HG02970 (cell line): ENCODE data around the gene MARCKS.
A peak's percentile ranks its signal among the peaks of the same experiment; 100 is the strongest.

Experiments used
- ATAC-seq: cut with Tn5 transposase; IDR thresholded peaks from one replicate; pipeline ENCODE4 v1.9.1; 2021; ENCODE audit warnings: mild to moderate bottlenecking, moderate library complexity, moderate number of reproducible peaks; ENCODE audit not compliant: unreplicated experiment, low FRiP score

Gene MARCKS, protein sequence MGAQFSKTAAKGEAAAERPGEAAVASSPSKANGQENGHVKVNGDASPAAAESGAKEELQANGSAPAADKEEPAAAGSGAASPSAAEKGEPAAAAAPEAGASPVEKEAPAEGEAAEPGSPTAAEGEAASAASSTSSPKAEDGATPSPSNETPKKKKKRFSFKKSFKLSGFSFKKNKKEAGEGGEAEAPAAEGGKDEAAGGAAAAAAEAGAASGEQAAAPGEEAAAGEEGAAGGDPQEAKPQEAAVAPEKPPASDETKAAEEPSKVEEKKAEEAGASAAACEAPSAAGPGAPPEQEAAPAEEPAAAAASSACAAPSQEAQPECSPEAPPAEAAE

DNA sequence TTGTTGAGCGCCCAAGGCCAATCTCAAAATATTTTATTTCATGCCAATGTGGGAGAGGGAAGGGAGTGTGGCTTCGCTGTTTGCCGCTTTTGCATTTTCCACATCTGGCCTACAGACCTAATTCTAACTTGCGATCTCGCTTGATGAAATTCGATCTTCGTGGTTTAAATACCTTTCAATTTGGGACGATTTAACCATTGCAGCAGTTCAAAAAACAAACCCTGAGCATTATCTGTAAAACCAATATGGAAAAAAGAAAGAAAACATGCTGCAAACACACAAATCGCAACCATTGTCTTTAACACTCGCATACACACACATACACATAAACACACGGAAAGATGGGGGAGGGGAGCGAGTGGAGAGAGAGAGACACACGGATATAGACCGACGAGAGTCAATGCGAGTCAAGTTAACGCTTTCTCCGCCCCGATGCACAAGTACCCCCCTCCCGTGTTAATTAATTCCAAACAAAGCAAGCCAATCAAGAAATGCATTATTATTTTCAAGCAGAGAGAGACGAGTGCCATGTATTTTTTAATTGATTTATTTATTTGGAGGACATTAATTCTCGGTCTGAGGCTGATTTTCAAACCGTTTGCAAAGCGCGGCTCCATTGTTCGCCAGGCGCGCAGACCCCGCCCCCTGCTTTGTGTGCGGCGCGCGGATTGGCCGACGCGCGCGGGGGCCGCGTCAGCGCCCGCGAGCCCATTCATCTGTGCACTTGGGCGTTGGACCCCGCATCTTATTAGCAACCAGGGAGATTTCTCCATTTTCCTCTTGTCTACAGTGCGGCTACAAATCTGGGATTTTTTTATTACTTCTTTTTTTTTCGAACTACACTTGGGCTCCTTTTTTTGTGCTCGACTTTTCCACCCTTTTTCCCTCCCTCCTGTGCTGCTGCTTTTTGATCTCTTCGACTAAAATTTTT, at the start of gene MARCKS:
Gene MARCKS, plus strand, starts transcription at position 721 of the 931 bp plus-strand sequence. CDS start 401 bp downstream, outside the sequence.
- peak; percentile 29 for ATAC-seq

DNA sequence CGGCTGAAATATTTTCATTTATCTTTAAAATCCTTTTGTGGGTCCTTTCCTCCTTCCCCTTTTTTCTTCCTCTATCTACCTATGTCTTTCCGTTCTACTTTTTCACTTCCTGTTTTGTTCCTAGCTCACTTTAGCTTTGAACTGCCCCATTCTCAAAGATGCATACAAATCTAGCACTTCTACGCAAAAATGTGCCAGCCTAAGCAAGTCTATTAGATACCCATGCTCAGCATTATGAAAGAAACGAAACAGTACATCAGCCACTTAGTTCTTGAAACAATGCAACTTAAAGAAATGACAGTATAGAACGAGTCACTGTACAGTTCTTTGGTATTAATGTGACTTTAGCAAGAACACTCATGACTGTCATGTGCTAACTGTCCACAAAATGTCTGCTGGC, 47.3 kb upstream of the MARCKS start:
- peak; percentile 40 for ATAC-seq

DNA sequence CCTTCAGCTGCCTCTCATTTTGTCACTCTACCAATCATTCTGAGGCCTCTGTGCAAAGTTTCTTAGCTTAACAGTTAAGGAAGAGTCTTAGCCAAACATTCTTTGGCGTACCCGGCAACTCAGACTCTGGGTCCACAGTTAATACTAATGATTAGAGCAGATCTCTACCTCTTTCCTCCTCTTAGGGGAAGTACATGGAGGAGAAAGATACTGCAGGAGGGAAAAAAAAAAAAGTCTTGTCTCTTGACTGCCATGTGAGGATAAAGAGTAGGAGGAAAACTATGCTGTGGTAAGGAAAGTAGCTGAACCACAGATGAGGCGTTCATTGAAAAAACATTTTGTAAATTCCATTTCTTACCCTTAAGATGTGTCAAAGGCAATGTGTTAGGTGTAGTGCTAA, 44.0 kb upstream of the MARCKS start:
- no peak for ATAC-seq

DNA sequence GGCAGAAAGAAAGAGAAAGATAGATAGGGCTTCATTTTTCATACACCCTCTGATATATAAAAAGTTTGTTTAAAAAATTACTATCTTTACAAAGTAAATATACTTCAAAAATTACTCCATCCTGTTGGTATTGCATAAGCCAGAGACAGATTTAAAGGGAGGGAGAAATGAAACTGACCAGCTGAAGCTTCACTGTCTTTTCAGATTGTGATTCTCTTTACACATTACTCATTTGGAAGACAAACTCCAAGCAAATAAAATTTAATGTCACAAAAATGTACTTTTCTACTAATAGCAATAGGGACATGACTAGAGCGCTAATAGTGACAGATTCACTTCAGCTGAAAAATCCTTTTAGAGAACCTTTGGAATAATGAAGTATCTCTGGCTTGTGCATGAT, 38.6 kb upstream of the MARCKS start:
- ATAC-seq = no peak

DNA sequence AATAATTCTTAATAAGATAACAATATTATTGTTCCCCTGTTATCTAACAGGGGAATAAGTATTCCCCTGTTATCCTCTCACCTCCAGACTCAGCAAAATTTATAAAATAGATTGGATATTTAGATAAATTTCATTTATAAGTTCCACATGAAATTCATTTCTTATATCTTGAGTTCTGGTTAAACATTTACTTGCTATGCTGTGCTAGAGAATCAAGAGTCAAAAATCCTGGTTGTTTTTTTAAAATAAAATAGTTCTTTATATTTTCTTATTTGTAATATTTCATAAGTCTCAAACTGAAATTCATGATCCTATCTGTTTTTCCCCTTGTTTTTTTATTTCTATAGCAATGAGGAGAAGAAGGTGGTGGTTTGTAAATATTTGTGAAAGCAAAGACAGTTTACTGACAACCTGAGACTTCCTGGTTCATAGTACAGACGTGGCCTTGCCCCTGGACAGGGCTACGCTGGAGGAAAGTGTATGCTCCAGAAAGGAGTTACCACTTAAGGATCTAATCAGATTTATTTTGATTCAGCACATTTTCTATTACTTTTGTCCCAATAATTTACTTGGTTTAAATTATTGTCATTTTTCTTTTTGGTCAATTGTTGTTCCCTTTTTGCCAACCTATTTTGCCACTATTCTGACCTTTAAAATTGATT, 37.8 kb upstream of the MARCKS start:
- no peak for ATAC-seq

DNA sequence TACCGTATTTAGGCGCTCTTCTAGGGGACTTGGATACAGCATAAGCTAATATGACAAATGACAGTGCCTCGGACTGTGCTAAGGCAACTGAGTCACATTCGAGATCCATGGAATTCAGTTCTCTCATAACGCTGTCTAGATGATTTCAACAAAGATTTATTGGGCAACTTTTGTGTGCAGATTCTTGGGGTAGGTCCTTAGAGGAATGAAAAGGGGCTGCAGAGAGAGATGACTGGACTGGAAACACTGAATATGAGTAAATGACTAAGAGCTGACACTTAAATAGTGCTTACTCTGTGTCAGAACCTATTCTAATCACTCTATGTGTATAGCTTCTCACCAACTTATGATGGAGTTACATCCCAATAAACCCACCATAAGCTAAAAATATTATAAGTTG, 36.4 kb upstream of the MARCKS start:
- no peak for ATAC-seq

DNA sequence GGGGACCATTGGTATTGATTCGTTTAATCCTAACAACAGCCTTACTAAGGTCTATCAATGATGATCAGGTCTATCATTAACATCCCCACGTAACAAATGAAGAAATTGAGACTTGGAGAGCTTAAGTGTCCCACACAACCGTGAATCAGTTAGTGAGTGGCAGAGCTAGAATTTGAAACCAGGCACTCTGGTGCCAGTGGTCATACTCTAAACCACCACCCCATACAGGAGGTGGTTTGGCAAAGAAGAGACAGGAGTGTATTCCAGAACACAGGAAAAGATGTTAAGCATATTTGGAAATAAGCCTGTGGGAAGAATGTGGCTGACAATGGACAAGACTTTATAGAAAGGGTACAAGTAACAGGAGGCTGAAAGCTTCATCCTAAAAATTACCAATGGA, 35.7 kb upstream of the MARCKS start:
- no peak for ATAC-seq

DNA sequence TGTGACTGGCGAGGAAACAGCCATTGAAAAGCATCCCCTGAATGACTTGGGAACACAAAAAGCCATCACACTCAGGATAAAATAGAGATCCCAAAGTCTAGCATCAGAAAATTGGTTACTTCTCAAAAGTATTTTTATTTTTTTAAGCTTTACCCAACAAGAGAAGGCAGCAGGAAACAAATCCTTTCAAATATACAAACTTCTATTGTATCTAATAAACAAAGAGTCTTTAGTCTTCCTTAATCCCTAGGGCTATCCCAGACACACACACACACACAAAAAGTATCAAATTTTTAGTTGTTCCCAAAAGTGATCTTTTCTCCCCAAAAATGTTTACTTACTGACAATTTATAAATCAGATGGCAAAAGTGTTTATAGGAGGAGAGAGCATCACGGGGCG, 33.2 kb upstream of the MARCKS start:
- no peak for ATAC-seq

DNA sequence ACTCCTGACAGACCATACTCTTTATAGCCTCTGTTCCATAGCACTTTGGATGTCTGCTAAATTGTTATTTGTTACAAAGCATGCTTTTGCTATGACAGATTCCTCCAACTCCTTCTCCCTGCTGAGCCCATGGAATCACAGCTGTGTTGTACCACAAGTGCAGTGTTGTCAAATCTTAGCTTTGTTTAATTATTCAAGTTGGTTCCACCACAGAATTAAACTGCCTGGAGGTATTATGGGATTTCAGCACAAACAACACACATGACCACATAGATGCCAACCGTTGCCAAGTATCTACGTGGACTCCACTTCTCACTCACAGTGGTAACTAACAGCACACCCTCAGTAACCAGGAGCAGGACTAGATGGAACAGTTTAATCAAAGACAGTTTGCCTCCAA, 32.7 kb upstream of the MARCKS start:
- no peak for ATAC-seq

DNA sequence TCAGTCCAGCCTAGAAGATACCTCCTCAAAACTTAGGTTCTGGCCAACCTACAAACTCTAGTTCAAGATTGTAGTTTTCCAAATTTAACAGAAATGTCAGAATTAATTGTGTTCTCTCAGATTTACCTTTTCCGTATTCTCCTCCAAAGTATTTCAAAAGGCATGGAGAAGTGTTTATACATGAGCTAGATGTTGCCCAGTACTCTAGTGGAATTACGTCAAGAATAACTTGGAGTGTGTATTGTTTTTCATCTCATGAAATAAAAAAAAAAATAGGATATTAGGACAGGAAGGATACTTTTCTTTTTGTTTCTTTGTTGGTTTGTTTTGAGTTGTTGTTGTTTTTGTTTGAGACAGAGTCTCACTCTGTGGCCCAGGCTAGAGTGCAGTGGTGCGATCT, 32.3 kb upstream of the MARCKS start:
- no peak for ATAC-seq

DNA sequence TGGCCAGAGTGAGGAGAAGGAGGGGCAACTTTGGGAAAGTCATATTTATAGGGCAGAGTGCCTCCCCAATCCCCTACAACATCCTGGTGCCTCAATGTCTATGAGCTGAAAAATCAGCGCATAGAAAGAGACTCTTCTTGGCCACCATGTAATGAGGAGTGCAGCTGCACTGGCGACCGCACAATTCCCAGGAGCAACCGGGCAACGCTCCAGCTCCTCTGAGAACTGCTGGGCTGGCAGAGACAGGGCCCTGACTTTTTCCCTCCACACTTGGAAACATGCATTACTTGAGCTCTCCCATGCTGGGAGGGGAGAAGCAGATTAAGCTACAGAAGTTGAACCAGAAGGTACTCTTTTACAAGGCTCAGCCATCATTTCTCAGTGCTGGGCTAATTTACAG, 31.4 kb upstream of the MARCKS start:
- ATAC-seq = no peak

DNA sequence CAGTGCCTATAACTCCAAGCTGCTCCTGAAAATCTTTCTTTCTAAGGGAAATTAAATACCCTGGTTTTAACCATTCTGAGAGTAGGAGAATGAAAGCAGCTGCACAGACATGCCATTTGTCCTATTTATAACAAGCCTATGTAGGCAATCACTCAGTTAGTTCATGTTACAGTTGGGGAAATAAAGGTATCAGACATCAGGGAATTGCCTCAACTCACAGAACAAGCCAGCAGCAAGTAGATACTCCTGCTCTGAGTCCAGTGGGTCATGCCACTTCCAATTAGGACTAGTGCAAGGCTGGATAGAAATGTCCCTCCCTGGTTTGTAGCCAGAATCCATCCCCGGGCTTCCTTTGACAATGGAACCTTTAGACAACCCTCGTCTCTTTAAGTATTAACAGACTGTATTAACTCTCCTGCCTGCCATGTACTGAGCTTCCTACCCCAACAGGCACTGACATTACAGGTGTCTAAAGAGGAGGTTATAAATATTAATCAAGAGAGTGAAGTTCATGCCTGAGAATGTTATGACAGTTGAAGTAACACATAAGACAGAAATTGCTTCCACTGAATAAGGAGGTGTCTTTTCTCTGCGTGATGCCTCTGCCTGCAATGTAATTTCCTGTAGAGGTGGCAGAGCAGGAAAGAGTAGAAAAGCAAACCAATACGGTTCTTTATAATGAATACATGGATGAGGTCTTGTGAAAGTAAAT, 28.0 kb upstream of the MARCKS start:
- ATAC-seq = no peak

DNA sequence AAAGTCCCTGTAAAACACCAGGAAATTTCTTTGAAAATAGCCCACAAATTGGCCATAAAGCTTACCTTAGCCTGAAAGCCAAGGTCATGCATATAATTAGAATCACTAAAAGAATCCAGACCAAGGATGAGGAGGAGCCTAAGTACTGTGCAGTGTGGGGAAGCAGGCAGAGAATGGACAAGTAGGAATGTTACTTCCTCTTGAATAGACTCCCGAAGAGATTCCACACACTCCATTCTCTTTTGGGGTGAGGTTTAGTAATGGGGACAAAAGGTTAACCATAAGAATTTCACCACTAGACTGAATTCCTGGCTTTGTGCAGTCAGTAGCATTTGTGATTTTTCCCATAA, 27.5 kb upstream of the MARCKS start:
- ATAC-seq = no peak

DNA sequence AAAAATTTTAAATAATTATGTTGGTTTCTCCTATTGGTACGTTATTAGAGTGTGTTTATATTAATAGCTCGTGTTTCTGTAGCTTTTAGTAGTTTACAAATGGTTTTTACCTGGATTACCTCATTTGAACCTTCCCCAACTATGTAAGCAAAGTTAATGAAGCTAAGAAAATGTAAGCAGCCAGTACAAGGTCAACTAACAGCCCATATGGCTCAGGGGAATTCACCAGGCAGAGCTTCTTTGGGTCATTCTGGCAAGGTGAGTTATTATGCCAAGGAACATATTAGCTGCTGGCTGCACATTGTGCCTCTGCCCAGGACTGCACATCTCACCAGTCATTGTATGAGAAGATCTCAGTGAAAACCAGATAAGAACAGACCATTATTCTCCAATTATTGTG, 27.0 kb upstream of the MARCKS start:
- no peak for ATAC-seq

DNA sequence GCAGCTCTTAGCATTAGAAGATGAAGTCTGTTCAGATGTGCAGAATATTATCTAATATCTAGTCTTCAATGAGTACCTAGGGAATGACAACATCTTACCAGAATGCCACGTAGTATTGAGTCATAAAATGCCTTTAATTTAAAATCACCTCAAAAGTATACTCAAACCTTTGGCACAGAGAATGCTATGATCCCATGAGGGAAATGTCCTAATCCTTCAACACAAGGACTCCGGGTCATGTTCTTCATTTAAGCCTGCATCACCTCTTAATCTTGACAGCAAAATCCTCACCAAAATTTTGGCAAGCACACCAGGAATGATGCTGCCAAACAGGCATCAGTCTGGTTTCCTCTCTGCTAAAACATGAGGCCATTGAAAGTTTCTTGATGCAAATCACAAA, 23.6 kb upstream of the MARCKS start:
- no peak for ATAC-seq

DNA sequence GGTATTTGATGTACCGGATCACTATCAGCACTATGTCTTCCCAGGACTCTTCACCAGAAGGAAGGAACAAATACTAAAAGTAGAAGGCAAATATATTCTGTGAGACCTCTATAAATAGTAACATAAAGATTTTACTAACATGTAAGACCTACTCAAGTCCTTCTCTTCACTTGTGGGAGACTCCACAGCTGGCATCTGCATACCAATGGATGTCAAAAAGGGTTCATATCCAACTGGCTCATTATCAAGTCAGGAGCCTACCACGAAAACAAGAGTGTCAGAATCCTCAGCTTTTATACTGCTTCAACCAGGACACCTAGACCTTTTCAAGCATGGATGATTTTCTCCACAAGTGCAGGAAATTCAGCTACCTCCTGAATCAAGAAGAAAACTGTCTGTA, 20.0 kb upstream of the MARCKS start:
- no peak for ATAC-seq

DNA sequence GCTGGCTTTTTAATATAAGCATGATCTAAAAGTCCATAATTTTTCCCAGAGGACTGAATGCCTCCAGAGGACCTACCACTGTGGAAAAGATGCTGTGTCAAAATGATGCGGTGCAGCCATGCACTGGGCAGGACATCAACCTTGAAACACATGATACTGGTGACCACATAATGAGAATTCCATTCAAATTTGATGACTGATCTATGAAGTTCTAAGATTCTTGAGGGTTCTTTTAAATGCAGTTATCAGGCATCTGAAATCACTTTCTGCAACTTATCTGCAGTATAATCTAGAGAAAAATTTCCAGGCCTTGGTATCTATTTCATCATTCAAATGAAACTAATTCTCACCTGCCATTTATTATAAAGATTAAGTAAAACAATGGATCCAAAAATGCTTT, 15.0 kb upstream of the MARCKS start:
- no peak for ATAC-seq

DNA sequence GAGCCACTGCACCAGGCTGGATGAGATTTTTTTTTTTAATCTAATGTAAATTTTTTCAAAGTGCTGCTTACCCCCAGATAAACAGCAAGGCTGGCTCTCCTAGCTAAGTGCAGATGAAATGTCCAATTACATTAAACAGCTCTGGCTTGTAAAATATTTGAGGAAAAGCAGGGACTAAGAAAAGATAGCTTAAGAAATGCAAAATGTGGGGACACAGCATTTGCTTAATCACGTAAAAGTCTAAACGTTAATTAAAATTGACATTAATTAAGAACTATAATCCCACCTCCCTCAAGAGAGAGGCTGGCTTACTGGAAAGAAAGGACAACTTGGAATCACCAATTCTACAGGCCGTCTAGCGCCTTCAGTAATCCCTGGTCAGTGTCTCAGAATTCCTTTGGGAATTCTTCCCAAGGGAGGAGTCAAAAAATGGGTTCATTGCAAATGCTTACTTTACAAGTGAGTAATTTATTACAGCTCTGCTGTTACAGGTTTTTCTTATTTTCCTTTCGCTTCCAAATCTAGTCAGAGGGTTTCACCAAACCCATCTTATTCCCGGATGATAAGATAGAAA, 13.6 kb upstream of the MARCKS start:
- no peak for ATAC-seq

DNA sequence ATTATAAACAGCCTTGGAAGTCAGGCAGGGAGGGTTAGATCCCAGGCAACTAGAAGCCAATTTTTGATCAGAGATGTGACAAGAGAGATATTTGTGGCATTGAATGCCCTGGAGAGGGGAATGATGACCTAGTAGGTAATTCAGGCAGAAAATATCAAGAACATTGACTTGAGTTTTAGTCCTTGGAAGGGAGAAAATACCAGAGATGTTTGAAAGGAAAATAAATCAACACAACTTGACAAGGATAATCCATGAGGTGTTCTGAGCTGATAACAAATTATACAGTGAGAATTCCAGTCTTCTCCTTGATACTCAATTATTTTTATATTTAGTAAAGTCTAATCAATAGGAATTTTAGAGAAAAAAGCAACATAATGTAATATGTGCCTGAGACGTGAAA, 10.6 kb upstream of the MARCKS start:
- ATAC-seq = no peak

DNA sequence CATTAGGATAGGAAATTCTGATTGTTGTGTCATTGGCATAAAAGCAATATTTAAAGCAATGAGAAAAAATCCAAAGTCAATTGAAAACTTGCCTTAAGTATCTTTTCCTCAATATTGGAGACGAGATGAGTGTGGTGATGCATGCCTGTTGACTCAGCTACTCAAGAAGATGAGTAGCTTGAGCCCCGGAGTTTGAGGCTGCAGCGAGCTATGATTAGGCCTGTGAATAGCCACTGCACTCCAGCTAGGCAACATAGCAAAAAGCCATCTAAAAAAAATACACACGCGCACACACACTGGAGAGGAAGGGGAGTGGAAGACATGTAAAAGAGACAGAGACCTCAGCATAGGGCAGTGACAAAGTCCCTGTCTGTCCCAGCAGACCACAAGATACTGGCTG, 9.7 kb upstream of the MARCKS start:
- no peak for ATAC-seq
